Stimulated activated CD8-positive, alpha-beta memory T cell treated with anti-CD3 and anti-CD28 coated beads, Interleukin-12 subunit alpha, Interleukin-12 subunit beta, amount 100 ng/mL, for 24 hours (primary cell): ENCODE measurements around the gene ARPP19.
"Not testable (repeated sequence)": the region's sequence is repeated elsewhere in the genome, so short reads cannot be mapped to it uniquely, and the experiment has no call there.

ENCODE experiments used
- DNase-seq: peaks from one replicate; pipeline ENCODE4 v3.0.0-alpha.2; 2020; ENCODE audit errors: extremely low read depth

ARPP19 gene, protein sequence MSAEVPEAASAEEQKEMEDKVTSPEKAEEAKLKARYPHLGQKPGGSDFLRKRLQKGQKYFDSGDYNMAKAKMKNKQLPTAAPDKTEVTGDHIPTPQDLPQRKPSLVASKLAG

GRCh38 chr15:52568601-52569585 is at the start of gene ARPP19:
ARPP19 (minus strand) TSS chr15:52569030; CDS start chr15:52568892, 138 bp downstream.
- DNase-seq = peak; percentile 51

GRCh38 chr15:52617026-52617425 is 48.2 kb upstream of the ARPP19 start:
- DNase-seq = no peak

- no peak for DNase-seq
Measured at GRCh38 chr15:52615302-52615701, 46.5 kb upstream of the ARPP19 start.

DNA sequence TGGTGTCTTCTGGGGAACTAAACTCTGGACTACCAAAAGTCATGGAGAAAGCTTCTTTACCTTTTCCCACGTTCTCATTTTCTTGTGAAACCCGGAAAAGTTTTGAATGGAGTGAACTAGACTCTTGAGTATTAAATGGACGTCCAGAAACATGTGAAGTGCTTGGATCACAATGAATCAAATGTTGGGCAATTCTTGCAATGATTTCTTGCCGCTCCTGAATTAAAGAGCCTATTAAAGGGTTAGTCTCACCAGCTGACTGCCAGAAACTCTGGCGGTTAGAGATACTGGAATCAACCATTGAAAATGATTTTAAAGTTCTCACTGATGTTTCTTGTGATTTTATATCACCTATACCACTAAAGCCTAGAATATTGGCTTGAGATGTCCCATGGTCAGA is 40.8 kb upstream of the ARPP19 start:
- DNase-seq = no peak

DNA sequence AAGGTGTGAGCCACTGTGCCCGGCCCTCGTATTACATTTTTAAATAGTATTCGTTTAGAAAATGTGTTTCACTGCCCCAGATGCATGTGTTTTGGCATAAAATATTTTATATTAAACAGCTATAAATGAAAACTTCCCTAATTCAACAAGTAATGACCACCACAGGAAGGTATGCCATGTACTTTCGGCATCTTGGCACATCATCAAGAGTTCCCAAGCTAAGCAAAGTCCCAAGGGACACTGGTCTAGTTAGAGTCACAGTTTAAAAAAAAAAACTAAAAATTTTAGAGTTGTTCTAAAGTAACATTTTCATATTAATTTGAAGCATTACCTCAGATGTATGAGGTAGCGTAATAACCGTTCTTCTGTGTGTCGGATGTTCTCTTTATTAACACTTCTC is 15.6 kb upstream of the ARPP19 start:
- DNase-seq = no peak

DNA sequence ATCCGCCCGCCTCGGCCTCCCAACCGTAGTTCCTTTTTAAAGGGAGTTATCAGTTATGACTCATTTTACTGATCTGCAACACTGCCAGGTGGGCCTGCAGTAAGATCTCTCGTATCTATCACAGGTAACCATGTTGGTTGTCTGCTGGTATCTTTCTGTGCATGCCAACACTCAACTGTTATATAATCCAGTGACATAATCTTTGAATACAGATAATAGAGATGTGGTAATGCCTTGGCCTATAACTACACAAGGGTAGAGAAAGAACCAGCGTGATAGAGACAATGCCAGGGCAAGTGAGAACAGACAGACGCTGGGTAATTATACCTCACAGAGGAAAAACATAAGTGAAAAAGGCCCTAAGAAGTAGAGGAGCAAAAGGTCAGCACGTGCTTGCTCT is 11.0 kb upstream of the ARPP19 start:
- no peak for DNase-seq

DNA sequence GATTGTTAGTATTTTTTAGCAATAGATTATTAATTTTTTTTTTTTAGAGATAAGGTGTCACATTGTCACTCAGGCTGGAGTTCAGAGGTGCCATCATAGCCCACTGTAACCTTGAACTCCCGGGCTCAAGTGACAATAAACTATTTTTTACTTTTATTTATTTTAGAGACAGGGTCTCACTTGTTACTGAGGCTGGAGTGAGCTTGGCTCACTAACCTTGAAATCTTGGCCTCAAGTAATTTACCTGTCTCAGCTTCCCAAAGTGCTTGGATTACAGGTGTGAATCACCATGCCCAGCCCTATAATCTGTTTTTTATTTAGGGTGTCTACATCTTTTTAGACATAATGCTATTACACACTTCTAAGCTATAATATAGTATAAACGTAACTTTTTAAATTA is 7.9 kb upstream of the ARPP19 start:
- no peak for DNase-seq

DNA sequence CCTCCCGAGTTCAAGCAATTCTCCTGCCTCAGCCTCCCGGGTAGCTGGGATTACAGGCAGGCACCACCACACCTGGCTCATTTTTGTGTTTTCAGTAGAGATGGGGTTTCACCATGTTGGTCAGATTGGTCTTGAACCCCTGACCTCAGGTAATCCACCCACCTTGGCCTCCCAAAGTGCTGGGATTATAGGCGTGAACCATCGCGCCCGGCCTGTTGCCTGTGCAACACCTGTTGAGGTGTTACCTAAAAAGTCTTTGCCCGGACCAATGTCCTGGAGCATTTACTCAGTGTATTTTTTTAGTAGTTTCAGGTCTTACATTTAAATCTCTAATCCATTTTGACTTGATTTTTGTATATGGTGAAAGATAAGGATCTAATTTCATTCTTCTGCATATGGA is 6.7 kb upstream of the ARPP19 start:
- not testable (repeated sequence) for DNase-seq

- DNase-seq = no peak
Measured at GRCh38 chr15:52575072-52575471, 6.2 kb upstream of the ARPP19 start.

DNA sequence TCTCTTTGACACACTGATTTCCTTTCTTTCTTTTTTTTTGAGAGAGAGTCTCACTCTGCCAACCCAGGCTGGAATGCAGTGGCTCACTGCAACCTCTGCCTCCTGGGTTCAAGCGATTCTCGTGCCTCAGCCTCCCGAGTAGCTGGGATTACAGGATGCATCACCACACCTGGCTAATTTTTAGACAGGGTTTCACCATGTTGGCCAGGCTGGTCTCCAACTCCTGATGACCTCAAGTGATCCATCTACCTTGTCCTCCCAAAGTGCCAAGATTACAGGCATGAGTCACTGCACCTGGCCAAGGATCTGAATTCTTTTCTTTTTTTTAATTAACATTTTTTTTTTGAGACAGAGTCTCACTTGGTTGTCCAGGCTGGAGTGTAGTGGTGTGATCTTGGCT is 5.8 kb upstream of the ARPP19 start:
- not testable (repeated sequence) for DNase-seq

DNA sequence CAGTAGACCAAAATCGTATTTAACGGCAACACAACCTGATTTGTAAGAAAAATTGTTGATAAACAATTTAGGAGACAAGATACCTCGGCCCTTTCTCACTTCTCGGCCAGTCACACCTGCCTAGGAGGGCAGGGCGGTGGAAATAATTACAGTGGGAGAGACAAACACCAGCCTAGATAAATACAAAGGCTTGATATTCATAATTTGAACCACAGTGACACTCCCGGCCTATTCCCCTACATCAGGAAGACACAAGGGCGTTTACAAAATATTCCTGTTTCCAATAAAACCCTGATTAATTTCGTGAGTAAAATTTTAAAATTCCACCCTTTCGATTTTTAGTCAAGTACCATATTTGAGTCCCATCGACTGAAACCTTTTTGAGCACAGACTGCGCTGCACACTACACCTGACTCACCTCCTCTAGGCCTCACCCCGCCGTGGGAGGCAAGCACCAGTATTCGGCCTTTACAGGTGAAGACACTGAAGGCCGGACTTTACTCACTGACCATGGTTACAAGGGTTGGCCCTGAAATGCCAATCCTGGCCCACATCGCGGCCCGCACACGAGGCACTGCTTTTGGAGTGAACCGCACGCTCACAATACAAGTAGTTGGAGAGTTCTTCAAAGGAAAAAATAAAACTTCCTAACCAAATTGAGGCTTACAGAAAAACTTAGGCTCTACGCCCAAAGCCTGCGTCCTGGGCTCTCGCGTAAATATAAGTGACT is 794 bp downstream of the ARPP19 start:
- peak; percentile 22 for DNase-seq

GRCh38 chr15:52566889-52567288 is 1.9 kb downstream of the ARPP19 start:
- DNase-seq = no peak

DNA sequence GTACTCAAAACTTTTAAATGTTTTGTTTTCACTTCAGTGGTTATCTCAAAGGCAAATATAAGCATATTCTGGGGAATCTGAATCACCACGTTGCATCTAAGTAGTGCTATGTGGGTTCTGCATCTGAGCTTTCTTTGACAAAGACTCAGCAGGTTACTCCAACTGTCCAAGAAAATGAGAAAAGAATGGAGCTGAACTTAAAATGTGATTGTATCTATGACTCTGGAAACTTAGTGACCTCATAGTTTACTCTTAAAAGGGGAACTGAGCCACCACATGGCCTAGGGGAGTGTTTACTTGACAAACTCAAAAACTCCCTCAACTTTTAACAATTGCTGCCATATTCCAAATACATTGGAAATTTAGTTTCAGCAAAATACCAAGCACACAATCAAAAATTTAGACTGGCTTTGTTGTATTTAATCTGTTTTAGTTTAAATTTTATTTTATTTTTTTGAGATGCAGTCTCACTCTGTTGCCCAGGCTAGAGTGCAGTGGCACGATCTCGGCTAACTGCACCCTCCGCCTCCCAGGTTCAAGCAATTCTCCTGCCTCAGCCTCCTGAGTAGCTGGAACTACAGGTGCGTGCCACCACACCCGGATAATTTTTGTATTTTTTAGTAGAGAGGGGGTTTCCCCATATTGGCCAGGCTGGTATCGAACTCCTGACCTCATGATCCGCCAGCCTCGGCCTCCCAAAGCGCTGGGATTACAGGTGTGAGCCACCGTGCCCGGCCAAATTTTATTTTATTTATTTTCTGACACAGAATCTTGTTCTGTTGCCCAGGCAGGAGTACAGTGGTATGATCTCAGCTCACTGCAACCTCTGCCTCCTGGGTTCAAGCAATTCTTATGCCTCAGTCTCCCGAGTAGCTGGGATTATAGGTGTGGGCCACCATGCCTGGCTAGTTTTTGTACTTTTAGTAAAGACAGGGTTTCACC is 3.1 kb downstream of the ARPP19 start:
- DNase-seq = not testable (repeated sequence)

GRCh38 chr15:52563501-52564060 is 5.2 kb downstream of the ARPP19 start:
- DNase-seq = no peak

- no peak for DNase-seq
Measured at GRCh38 chr15:52559575-52559974, 9.3 kb downstream of the ARPP19 start.

- DNase-seq = no peak
Measured at GRCh38 chr15:52559022-52559421, 9.8 kb downstream of the ARPP19 start.

GRCh38 chr15:52558196-52558595 is 10.6 kb downstream of the ARPP19 start:
- DNase-seq = peak; percentile 22

DNA sequence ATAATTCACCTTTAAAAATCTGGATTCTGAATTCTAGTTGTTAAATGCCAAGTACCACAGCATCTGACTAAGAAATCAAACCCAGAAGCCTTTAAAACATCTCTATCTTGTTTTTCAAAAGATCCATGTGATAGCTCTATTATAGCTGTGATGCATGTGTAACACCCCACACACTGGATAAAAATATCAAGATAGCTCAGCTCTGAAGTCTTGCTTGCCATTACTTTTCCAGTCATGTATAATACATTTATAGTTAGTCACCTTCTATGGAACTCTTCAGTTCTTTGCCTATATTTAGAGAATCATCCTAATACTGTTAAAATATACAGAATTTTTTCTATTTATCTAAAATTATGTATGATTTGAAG is 11.6 kb downstream of the ARPP19 start:
- no peak for DNase-seq

DNA sequence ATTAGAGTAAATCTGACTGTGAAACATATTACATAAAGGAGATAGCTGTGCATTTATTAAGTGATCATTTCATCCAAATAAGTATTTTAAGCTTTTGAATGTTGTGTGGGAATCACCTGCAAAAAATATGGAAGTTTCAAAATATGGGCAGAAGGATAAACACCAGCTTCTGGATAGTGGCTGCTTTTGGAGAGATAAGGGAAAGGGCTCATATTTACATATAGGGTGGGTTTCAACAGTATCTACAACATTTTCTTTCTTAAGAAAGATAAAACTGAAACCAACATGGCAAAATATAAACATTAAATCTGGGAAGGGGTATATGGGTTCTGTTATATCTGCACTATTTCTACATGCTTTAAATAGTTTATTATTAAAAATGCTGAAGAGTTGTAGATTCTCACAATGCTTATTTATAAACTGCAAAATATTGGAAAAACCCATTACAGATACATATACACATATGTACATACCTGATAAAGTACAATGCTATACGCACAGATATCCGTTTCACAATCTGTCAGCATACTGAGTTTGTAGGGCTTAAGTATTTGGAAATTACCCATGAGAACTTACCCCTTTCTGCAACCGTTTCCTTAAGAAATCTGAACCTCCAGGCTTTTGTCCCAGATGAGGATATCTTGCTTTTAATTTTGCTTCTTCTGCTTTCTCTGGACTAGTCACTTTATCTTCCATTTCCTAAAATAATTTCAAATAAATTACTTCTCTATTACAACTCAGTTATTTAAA is 12.1 kb downstream of the ARPP19 start:
- DNase-seq = no peak

DNA sequence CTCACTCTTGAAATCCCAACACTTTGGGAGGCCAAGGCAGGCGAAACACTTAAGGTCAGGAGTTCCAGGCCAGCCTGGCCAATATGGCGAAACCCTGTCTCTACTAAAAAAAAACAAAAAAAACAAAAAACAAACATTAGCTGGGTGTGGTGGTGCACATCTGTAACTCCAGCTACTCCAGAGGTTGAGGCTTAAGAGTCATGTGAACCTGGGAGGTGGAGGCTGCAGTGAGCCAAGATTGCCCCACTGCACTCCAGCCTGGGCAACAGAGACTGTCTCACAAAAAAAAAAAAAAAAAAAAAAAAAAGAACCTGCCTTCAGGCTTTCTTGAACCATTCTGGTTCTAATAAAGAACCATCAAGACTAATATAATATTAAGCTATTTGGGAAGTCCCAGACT is 16.5 kb downstream of the ARPP19 start:
- DNase-seq = no peak
